ENCODE results near the gene BTBD16. TPM values are rescaled to one million over a fixed set of nuclear protein-coding genes. Genes with fewer than 3 reads are reported as not detected.

Gene BTBD16
- total and polyA plus RNA-seq, 2 of the 13 experiments (the other 11 are each of a cell fraction or from before 2014, with no cell fraction given), result 5.0 to 11.9 TPM

DNA sequence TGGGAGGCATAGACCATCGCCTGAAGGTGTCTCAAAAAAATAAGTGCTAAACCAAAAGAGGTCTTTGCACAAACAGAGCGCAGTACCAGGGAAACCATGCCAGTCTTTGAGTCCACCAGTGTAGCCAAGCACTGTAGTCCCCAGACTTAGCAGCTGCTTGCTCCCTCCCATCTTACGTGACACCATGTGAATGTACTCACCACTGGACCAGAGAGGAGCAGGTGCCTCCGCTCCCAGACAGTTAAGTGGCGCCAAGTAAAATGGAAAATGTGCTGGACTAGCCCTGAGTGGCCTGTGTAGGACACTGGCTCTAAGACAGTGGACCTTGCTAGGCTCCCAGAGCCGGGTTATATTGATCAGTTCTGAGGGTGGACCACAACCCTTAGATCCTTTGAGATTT lies 55.7 kb downstream of the BTBD16 start:
- WGBS (ENCODE audit: low lambda C conversion rate), result 95% methylated on average over 3 of the region's 6 CpGs
- Histone ChIP-seq H3K9ac (ENCODE audit: insufficient read depth, low read depth, low read length) (no peak overlapping the region), H3K36me3 (replicated peaks in 1 of 2; ENCODE audit: control insufficient read depth in 1 of 2, insufficient read depth in 2 of 2, low read length in 2 of 2) (no peaks in the 10 kb centered on the region), H4K20me1 (ENCODE audit: insufficient read depth, low read length) (no peaks in the 10 kb centered on the region), H3K4me1 (ENCODE audit: insufficient read depth, low read length) (peaks cover 42% of the 10 kb centered on the region), H3K9me3 (ENCODE audit: low read length) (no peaks in the 10 kb centered on the region), H3K4me2 (ENCODE audit: low read depth, low read length) (no peak overlapping the region), H3K27me3 (ENCODE audit: control insufficient read depth in 1 of 2, insufficient read depth in 2 of 2, low read length in 2 of 2) (no peaks in the 10 kb centered on the region), H3K79me2 (ENCODE audit: insufficient read depth, low read length) (no peaks in the 10 kb centered on the region), H3K4me3 (replicated peaks in 1 of 3; ENCODE audit: insufficient read depth in 1 of 3, low read depth in 2 of 3, low read length in 3 of 3) (no peak overlapping the region), H3K27ac (ENCODE audit: extremely low read length, insufficient read depth, low read length) (no peak overlapping the region), H2AFZ (ENCODE audit: low read length) (no peak overlapping the region)
- ATAC-seq (no peak), FAIRE-seq (no peak), DNase-seq (ENCODE audit: low spot score) (no peak)
- in situ Hi-C loops (cut with HindIII; ENCODE audit: extremely low pct_ligation_motif_present, low pct_unique_long_range_greater_than_20kb) (no loop called here), intact Hi-C loops (cut with micrococcal nuclease; ENCODE audit: unreplicated experiment) (no loop called here)
- TF ChIP-seq, protein P1, sequence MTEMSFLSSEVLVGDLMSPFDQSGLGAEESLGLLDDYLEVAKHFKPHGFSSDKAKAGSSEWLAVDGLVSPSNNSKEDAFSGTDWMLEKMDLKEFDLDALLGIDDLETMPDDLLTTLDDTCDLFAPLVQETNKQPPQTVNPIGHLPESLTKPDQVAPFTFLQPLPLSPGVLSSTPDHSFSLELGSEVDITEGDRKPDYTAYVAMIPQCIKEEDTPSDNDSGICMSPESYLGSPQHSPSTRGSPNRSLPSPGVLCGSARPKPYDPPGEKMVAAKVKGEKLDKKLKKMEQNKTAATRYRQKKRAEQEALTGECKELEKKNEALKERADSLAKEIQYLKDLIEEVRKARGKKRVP (CRISPR knock-in tag; IDR thresholded peaks at IDR 0.05), result no peak
- no peak for TF ChIP-seq ZNF354B (CRISPR knock-in tag; IDR thresholded peaks at IDR 0.05)
- TF ChIP-seq, protein P2, sequence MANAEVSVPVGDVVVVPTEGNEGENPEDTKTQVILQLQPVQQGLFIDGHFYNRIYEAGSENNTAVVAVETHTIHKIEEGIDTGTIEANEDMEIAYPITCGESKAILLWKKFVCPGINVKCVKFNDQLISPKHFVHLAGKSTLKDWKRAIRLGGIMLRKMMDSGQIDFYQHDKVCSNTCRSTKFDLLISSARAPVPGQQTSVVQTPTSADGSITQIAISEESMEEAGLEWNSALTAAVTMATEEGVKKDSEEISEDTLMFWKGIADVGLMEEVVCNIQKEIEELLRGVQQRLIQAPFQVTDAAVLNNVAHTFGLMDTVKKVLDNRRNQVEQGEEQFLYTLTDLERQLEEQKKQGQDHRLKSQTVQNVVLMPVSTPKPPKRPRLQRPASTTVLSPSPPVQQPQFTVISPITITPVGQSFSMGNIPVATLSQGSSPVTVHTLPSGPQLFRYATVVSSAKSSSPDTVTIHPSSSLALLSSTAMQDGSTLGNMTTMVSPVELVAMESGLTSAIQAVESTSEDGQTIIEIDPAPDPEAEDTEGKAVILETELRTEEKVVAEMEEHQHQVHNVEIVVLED (CRISPR knock-in tag; IDR thresholded peaks at IDR 0.05; ENCODE audit: borderline replicate concordance), result no peak
- no peak for TF ChIP-seq ATRX (CRISPR knock-in tag; IDR thresholded peaks at IDR 0.05; ENCODE audit: borderline replicate concordance)
- no peak for TF ChIP-seq ZNF101 (CRISPR knock-in tag; IDR thresholded peaks at IDR 0.05; ENCODE audit: borderline replicate concordance, low read depth)
- no peak for TF ChIP-seq ZNF460 (CRISPR knock-in tag; IDR thresholded peaks at IDR 0.05; ENCODE audit: borderline replicate concordance)
- no peak for TF ChIP-seq ZNF775 (CRISPR knock-in tag; IDR thresholded peaks at IDR 0.05; ENCODE audit: borderline replicate concordance)
- ChIA-PET POLR2A (interaction anchor here (1.7 to 7.6 kb wide), 3 partner anchors 17 to 22 kb away, joined by 5 to 141 read pairs (median 9); no protein-coding TSS in a partner anchor), CTCF (ENCODE audit: low intra/inter-chr PET ratio, low total read pairs) (no interaction called here)
- BruUV-seq (replicated peaks), result no TSS peak

Data from HepG2 (cell line).